HG02970 (cell line): Measurements from ENCODE around the gene ITGB1BP1.

Experiments
- ATAC-seq: cut with Tn5 transposase; IDR thresholded peaks from one replicate; pipeline ENCODE4 v1.9.1; 2021; ENCODE audit warnings: mild to moderate bottlenecking, moderate library complexity, moderate number of reproducible peaks; ENCODE audit not compliant: unreplicated experiment, low FRiP score

Gene ITGB1BP1, protein sequence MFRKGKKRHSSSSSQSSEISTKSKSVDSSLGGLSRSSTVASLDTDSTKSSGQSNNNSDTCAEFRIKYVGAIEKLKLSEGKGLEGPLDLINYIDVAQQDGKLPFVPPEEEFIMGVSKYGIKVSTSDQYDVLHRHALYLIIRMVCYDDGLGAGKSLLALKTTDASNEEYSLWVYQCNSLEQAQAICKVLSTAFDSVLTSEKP

DNA sequence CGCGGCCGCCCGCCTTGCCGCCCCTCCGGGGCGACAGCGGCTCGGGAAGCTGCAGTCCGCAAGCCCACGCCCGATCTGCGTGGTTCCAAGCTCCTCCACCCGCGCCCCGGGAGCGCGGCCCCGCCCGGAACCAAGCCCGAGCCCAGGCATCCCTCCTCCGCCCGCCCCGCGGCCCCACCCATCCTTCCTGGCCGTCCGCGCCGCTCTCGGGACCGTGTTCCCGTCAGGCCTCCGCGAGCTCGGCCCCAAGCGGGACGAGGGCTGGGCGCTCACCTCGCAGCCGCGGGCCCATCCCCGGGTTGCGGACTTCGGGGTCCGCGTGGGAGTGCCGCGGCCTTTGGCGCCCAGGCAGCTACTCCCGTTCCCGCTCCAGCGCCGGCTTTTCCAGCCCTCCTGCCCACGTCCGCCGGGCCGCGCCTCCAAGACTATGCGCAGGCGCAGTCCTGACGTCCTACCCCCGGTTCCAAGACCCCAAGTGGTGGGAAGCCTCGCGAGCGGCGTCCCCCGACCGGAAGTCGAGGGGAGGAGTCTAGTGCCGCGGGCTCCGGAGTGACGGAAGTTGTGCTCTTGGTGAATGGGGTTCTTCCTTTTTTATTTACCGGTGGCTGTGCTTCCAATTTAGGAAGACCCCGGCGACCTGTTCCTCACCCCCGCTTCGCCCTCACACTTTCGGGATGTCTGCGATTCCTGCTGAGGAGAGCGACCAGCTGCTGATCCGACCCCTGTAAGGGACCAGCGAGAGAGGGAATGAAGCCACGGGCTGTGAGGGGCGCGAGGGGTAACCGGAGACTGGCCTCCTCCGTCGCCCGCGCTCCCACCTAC, at the start of gene ITGB1BP1, which contains the start of gene CPSF3:
Gene ITGB1BP1, minus strand, starts transcription at position 429 of the 822 bp plus-strand sequence. CDS start 4,831 bp downstream, outside the sequence.
Gene CPSF3, plus strand, starts transcription at position 555 of the 822 bp plus-strand sequence. Its CDS starts 120 bp downstream, at position 675.
- peak; percentile 90 for ATAC-seq

DNA sequence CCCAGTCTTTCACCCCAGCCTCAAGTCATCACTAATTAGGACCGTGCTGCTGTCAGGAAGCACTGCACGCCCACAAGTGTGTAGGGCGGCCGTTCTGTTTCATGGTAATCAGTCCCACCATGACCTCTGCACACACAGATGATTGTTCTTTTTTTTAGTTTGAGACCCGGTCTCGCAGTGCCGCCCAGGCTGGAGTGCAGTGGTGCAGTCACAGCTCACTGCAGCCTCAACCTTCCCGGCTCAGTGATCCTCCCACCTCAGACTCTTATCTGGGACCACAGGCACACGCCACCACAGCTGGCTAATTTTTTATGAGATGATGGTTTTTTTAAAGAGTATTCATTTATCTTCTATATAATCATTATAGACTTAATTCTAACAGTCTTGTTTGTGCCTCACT, 49.2 kb upstream of the ITGB1BP1 start:
- ATAC-seq = no peak

DNA sequence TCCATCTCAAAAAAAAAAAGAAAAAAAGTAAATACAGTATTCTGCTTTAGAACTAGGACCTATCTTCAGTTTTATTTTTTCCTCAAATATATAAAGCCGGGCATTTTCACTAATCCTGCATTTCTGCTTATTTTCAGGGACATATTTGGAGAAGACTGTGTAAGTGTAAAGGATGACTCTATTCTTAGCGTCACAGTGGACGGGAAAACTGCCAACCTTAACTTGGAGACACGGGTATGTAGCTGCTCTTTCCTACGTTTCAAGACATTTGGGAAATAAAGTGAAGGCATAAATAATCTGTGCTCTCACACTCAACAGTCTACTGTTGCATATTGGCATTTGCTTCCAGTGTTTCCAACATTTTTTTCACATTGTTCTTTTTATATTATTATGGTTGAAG, 47.9 kb upstream of the ITGB1BP1 start:
- ATAC-seq = no peak

DNA sequence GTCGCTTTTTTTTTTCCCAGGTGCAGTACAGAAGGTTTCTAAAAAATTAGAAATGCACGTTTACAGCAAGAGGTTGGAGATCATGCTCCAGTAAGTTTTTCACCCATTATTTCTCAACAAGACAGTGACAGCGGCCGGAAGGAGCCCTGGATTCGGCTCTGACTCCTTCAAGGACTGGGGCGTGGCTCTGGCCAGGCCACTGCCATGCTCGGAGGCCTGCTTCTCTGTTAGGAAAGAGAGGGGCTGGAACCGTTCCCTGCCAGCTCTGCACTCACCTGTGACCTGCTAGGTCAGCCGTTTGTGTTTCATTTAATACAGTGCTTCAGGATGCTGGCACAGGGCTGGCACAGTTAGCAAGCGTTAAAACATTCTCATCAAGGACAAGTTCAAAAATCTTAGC, 44.4 kb upstream of the ITGB1BP1 start:
- ATAC-seq = no peak

DNA sequence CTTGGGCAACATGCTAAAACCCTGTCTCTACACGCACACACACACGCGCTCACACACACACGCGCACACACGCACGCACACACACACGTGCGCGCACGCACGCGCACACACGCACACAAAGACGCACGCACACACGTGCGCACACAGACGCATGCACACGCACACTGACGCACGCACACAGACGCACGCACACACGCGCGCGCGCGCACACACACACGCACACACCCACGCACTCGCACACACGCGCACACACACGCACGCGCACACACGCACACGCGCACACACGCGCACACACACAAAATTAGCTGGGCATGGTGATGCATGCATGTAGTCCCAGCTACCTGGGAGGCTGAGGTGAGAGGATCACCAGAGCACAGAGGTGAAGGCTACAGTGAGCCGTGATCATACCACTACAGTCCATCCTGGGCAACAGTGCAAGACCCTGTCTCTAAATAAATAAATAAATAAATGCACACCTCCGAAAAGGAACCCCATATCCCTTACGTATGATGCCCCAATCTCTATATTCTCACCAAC, 42.9 kb upstream of the ITGB1BP1 start:
- ATAC-seq = no peak

DNA sequence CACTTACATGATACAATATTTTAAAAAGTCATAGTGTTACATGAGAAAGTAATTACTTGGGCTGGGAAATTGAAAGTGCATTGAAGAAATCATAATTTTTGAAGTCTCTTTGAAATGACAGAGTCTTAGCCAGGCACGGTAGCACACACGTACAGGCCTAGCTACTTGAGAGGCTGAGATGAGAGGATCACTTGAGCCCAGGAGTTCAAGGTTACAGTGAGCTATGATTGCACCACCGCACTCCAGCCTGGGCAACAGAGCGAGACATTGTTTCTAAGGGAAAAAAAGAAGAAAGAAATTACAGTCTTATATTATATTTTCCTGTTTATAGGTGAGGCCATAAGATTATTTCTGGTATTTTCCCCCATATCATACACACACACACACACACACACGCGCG, 41.8 kb upstream of the ITGB1BP1 start:
- no peak for ATAC-seq

DNA sequence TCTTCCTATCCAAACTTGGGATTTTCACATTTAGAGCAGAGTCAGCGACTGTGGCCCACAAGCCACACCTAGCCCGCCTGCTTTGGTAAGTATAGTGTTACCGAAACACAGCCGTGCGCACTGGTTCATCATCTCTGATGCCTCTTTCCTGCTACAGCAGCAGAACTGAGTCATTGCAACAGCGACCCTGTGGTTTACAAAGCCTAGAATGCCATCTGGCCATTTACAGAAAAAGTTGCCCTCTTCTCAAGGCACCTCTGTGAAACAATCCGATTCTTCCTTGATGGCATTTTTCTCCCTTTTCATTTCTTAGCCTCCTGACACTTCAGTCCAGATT, 40.3 kb upstream of the ITGB1BP1 start:
- no peak for ATAC-seq

DNA sequence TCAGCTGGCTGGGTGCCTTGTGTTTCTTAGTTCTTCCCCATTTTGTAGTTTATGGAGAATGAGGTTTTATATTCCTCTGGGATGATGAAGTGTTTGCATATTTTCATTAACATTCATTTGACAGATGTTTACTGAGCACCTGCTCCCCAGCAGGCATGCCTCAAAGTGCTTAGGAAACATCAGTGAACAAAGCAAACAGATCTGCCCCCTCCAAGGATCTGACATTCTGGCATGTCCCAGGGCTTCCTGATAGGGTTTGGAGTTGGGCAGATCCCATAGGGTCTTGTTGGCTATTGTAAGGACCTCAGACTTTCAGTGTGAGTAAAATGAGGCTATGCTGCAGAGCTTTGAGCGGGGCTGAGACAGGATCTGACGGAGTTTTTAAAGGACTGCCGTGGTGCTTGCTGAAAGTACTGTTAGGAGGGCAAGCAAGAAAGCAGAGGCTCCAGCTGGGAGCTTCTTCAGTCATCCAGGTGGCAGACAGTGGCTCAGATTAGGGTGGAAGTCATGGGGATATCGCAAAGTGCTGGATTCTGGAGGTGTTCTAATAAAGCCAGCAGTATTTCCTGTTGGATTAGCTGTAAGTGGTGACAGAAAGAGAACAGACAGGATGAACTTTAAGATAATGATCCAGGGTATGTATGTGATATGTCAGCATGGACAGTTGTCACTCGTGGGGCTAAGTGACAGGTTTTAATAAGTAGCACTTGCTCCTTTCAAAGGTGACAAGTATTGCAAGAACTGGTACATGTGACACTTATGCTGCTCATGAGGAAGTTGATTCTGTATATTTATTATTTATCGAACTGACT, 39.8 kb upstream of the ITGB1BP1 start:
- ATAC-seq = no peak

DNA sequence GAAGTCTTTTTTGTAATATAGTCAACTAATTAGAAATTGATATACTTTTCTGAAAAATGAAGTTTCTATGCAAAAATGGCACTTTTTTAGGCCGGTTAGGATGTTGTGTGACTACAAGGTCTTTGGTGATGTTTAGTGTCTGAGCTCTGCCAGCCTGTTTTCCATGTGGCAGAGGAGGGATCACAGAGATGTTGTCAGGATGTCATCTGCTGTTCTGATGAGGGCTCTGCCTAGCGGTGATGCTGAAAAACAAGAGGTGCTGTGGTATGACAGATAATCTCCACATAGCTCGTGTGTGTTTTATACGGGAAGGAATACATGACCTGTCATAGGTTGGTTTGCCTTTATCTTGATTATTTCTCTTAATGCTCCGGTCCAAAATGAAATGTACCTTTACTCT, 39.0 kb upstream of the ITGB1BP1 start:
- ATAC-seq = no peak

DNA sequence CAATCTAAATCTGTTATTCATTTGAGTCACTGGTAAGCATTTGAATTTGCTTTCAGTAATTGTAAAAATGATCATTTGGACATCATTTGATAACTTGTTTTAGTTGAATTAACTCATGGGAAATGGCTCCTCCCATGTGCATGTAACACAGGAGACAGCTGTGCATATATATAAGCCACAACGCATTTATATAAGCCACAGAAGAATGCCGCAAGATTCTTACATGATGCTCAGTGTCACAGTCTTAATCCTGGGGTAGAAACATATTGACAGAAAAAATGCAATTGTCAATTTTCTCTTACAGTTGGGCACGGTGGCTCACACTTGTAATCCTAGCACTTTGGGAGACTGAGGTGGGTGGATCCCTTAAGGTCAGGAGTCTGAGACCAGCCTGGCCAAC, 37.8 kb upstream of the ITGB1BP1 start:
- ATAC-seq = no peak

DNA sequence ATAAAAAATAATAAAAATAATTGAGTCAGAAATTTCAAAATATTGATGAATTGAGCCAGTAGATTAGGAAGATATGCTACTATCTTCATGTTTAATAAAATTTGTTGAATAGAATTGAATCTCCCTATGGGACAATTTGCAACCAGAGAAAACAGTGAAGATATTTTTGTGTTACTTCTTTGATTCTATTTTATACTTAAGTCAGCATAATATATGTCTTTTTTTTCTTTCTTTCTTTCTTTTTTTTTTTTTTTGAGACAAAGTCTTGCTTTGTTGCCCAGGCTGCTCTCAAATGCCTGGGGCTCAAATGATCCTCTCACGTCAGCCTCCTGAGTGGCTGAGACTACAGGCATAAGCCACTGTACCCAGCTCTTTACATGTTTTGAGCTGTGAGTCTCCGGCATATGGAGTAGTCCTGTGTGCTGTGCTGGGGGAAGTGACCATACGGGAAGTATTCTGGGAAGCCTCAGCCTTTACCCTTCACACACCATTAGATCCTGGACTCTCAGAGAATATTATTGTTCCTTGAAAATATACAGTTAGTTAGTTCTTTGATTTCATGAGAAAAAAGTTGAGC, 37.2 kb upstream of the ITGB1BP1 start:
- ATAC-seq = no peak

DNA sequence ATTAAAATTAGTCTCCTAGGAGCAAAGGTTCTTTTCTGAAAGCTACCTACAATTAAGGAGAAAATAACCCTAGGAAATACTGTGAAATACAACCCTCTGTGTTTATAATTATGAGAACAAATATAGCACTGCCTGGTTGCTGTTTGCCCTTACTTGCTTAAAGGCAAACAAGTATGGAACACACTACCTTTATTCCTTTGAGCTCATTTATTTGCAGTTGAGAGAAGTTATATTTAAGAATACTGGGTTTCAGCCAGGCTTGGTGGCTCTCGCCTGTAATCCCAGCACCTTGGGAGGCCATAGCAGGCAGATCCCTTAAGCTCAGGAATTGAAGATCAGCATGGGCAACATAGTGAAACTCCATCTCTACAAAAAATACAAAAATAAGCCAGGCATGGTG, 27.9 kb upstream of the ITGB1BP1 start:
- ATAC-seq = no peak

DNA sequence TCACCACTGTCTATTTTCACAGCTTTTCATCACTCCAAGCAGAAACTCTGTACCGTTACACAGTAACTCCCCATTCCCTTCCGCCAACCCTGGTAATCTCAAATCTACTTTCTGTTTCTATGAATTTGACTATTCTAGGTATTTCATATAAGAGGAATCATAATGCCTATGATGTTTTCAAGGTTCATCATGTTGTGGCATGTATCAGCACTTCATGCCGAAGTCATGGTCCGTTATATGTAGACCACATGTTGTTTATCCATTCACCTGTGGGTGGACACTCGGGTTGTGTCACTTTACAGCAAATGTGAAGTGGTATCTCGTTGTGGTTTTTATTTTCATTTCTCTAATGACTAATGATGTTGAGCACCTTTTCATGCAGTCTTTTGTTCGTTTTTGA, 21.8 kb upstream of the ITGB1BP1 start:
- no peak for ATAC-seq

DNA sequence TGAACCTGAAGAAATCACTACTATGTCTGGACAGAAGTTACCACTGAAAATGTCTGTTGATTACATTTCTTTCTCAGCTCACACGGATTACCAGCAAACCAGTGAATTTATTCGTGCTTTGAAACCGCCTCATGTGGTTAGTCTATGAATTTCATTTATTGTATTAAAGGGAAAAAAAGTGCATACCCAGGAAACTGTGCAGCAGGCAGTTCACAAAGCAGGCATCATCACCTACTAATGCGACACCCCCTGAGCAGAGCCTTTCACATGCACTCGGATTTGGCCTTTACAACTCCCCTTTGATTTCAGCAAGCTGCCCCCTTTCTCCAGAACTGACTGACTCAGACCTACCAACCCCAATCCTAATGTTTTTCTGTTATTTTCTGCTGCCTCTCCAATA, 20.2 kb upstream of the ITGB1BP1 start:
- no peak for ATAC-seq

DNA sequence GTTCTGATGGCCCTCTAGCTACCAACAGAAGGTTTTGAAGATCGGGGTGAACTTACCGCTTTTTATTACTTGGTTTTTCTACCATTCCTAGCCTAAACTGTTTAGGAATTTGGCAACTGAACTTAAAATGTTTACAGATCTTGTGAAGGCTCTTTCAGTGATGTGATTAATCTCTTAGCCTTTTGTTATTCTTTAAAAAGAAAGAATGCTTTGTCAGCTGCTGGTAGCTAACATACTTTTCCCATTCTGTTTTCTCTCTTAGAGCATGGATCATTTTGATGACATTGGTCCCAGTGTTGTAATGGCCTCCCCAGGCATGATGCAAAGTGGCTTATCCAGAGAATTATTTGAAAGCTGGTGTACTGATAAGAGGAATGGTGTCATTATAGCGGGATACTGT, 18.2 kb upstream of the ITGB1BP1 start:
- ATAC-seq = no peak

DNA sequence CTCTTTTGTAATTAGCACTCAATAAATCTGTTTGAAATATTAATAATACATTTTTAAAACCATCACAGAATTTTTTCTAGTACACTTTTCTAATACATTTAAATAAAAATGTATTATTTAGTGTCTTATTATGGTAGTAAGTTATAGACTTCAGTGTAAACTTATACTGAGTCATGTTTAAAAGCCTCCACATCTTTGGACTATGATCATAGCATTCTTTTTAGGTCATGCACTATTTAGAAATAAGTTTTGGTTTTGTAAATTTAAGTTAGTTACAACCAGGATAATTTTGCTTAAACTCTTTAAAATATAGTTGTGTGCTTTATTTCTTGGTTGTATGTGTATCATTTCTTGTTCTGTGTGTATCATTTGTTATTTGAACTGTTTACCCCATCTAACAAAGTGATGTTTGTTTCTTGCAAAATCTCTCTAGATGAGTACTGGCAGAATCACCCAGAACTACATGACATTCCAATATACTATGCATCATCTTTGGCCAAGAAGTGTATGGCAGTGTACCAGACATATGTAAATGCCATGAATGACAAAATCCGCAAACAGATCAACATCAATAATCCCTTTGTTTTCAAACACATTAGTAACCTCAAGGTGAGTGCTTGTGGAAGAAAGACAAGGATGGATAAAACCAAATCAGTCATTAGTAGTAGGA, 16.9 kb upstream of the ITGB1BP1 start:
- ATAC-seq = no peak

DNA sequence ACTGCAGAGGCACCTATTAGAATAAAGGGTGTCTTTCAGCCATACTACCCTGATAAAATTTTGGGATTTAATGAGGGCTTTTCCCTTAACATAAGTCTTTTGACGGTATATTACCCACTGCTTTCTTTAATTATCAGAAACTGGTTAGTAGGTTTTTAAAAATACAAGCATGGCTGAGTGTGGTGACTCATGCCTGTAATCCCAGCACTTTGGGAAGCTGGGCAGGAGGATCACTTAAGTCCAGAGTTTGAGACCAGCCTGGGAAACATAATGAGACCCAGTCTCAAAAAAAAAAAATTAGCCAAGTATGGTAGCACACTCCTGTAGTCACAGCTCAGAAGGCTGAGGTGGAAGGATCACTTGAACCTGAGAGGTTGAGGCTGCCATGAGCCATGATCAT, 16.2 kb upstream of the ITGB1BP1 start:
- ATAC-seq = no peak

DNA sequence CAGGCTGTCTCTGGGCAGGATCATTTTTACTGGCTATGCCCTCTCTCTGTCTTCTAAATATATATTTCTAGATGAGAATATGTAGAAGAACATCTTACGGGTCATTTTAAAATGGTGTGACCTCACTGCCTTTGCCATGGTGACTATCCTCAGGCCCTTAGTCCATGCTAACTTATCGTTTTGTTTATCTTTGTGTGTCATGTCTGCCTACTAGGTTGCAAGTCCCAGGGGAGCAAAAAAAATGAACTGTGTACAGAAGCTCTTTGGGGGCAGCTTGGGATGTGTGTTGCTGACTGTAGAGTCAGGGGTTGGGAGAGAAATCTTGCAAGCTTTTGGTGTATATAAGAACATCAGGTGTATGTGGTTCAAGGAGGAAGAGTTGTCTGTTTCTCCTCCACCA, 11.2 kb upstream of the ITGB1BP1 start:
- no peak for ATAC-seq

DNA sequence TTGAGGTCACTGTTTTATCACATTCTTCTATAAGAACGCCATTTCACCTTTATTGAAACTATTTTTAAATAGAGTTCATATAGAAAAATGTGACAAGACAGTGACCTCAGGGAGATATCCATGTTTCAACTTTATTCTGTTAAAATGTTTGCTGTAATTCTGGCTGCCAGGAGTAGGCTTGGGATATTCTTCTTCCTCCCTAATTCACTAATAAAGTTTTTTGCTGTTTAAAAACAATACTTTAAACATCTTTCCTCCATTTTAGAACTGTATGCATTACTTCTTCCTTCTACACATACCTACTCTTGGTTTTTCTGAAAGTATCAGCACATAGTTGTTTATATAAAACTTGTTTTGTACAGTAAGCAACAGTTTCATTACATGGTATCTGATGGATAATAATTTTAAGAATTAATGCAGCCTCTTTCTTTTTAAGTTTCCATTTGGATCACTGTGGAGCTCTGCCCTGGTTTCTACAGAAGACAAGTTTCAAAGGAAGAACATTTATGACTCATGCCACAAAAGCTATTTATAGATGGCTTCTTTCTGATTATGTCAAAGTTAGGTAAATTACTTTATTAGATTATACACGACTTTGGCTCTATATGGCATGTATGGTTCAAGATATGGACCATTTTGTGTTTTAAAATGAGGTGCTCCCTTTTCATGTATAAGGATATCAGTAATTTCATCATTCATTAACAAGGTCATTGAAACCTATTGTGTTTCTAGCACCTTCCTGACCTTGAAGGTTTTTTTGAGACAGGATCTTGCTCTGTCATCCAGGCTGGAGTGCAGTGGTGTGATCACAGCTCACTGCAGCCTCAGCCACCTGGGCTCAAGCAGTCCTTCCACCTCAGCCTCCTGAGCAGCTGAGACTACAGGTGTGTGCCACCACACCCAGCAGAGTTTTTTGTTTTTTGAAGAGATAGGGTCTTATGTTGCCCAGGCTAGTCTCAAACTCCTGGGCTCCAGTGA, 7.3 kb upstream of the ITGB1BP1 start:
- no peak for ATAC-seq
